Epidermal melanocyte (primary cell): ENCODE data around the gene DIO3.

Source experiments
- DNase-seq: peaks from one replicate; pipeline ENCODE4 v3.0.0; 2011; ENCODE audit warnings: low spot score; ENCODE audit not compliant: insufficient read length

Gene DIO3

GRCh38 chr14:101582294-101582693 lies 21.0 kb downstream of the DIO3 start:
- DNase-seq, result no peak

DNA sequence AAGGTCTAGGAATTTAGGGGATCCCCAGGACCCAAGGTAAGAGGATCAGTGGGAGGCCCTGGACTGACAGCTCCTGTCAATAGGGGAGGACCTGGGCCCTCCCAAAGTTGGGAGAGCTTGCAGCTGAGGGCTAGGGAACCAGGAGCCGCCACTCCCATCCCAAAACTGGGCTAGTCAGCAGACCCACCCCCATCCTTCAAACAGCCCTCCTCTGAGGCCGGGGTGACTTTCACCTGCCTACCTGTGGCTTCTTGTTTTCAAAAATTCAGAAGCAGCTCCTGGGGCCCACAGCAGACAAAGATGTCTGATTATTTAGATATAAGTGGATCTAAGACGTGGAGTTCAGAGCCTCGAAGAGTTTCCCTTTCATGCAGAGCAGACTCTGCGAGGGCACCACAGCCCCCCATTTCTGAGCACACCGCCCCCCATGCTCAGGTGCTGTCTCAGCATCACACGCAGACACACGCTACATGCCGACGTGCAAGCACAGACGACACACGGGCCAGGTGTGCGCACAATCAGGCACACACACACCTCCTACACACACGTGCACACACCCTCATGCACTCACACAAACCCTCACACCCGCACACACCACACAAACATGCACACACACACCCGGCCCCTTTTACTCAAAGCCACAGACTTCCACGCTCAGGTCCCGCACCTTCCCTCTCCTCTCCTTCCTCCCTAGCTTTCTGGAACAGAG lies 21.9 kb downstream of the DIO3 start:
- no peak for DNase-seq

DNA sequence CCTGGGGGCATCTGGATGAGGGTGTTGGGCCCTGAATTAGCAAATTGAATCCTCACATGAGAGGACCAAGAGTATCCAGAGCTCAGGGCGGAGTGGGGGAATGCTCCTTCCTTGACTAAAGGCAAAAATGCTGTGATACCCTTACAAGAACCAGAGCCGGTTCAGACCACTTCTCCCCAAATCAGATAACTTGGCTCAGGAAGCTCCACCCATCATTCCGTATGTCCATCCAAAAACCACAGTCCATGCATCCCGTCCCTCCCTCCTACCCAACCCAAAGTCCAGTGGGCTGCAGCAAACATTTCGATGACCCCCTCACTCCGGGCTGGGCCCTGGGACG lies 22.4 kb downstream of the DIO3 start:
- no peak for DNase-seq

GRCh38 chr14:101584055-101584859 lies 23.0 kb downstream of the DIO3 start:
- peak; percentile 38 for DNase-seq

GRCh38 chr14:101585211-101585610 lies 23.9 kb downstream of the DIO3 start:
- DNase-seq, result no peak

GRCh38 chr14:101586531-101587430 lies 25.5 kb downstream of the DIO3 start:
- DNase-seq, result no peak

DNA sequence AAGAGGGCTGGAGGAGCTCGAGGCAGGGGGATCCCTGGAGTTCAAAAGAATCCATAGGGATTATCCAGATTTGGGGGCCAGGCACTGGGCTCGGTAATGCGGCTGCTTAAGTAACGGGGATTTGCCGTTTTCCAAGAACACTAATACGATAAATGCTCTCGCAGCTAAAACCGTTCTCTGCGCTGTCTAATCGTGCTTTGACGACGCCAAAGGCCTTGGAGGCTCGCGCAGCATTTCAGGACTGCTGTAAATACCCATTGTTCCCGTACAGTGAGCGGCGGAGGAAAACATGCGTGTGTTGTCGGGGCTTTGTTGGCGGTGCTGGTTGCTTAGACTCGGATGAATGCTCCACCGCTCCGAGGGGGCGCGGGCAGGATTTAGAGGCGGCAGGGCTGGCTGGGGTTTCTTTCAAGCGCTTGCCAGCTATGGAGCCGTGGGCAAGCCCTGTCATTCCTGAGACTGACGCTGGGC lies 26.2 kb downstream of the DIO3 start:
- DNase-seq, result no peak

GRCh38 chr14:101588286-101588975 lies 27.1 kb downstream of the DIO3 start:
- DNase-seq, result no peak

- no peak for DNase-seq
These were observed 27.7 kb downstream of the DIO3 start for GRCh38 chr14:101588990-101589389.

DNA sequence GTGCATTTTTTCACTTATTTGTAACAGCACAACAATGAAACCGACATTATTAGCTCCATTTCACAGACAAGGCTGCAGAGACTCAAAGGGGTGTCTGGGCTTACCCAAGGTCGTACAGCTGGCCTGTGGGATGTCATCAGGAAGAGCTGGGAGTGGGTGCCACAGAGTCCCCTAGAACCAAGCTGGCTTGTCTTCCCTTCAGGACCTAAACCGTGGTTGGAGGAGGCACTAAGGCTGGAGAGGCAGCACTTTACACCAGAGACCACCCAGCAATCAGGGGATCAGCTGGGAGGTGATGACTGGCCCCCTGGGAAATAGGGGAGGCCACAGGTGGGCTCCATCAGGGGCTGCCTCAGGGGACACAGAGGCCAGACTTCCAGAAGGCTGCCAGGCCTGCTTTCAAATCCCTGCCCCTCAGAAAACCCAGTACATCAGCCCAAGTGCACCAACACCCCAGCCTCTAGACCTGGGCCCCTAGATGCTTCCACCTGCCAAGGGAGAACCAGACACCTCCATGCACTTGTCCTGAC lies 28.3 kb downstream of the DIO3 start:
- no peak for DNase-seq

DNA sequence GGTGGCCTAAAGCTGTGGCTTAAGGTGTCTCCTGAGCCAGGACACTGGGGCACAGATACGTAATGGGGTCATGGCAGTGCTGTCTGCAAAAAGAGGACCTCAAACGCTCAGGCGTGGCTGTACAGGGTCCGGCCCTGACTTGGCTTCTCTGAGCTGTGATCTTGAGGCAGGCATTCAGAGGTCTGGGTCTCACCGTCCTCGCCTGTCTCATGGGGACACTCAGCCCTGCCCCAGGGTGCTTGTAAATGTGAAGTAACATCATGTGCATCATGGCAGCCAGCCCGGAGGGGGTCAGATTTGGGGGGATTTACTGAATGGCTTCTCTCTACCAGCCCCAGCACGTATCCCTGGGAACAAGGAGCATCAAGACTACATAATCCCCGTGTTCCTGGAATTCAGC lies 28.8 kb downstream of the DIO3 start:
- no peak for DNase-seq

- no peak for DNase-seq
These were observed 29.3 kb downstream of the DIO3 start for GRCh38 chr14:101590616-101591015.

DNA sequence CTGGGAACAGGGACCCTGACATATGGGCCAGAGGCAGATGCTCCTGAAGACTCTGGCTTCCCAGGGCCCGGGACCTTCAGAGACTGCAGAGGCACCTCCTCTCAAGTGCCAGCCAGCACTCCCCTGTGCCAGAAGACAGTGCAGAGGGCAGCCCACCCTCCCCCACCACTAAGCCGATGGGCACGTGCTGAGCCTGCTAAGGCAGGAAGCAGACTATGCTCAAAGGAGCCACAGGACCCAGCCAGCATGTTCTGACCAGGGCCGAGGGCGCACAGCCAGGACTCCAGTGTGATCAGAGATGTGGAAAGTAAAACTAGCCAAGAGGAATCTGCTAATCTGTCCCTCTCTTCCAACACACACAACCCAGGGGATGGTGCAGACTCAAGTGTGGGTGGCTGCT lies 29.8 kb downstream of the DIO3 start:
- no peak for DNase-seq

- DNase-seq, result no peak
These were observed 30.3 kb downstream of the DIO3 start for GRCh38 chr14:101591582-101591981.

- no peak for DNase-seq
These were observed 32.3 kb downstream of the DIO3 start for GRCh38 chr14:101593411-101594238.

- DNase-seq, result no peak
These were observed 33.3 kb downstream of the DIO3 start for GRCh38 chr14:101594511-101595148.

DNA sequence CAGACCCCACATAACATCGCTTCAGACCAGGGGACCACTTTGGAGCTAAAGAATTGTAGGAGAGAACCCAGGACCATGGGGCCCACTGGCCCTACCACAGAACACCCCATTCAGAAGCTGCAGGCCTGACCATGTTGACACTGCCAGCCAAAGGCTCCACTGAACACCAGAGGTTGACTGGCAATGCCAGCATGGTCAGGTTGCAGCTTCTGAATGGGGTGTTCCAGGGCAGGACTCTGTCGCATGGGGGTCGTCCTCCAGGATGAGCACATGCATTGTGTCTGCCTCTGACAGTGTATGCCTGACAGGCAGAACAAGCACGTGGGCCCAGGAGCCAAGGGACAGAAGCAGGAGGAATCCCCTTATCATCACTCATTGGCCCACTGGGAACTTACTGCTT lies 34.1 kb downstream of the DIO3 start:
- no peak for DNase-seq

DNA sequence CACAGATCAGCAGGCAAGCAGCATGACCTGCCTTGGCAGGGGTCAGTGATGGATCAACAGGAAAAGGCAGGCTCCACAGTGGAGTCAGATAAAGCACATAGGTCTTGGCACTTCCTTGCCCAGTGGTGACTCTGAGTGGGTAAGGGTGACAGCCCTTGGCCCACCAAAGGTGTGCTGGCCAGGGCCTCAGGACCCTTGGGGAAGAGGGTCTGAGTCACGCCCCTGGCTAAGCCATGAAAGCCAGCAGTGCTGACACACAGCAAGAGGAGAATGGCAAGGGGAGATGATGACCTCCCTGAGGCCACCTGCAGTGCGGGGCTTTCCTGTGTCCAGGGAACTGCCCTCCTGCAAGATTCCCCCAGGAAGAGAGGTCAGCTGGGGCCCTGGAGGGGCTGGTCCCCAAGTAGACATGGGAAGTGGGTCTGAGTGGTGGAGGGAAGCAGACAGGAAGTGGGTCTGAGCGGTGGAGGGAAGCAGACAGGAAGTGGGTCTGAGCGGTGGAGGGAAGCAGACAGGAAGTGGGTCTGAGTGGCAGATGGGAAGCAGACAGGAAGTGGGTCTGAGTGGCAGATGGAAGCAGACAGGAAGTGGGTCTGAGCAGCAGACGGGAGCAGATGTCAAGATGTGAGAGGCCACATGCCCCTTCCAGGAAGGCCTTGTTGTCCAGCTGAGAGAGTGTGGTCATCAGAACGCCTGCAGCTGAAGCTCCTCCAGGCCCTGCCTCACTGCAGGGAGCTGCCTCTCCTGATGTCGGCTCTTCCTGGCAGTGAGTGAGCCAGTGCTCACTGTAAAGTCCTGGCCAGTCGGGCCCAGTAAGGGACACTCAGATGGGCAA lies 34.8 kb downstream of the DIO3 start:
- DNase-seq, result no peak

DNA sequence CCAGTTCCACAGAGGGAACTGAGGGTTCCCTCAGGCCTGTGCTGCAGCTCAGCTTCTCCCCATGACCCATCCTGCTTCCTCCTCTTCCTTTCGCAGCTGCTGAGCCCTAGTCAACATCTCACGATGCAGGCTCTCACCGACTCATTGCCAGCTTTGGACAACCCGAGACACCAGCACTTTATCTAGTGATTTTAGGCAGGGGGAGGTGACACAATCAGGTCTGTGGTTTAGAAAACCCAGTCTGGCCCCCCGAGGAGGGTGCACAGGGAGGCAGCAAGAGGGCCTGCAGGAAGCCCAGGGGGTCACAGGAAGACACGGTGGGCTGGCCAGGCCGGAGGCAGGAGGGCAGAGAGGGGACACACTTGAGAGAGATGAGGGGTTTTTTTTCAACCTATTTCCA lies 35.4 kb downstream of the DIO3 start:
- no peak for DNase-seq
